ENCODE data around the gene IL3RA. TPM values are rescaled to one million over a fixed set of nuclear protein-coding genes. Genes with fewer than 3 reads are reported as not detected.

The IL3RA gene
- total and polyA plus RNA-seq, 4 donors = 0.33 to 1.7 (median 1.0) TPM

- TF ChIP-seq, protein P1, sequence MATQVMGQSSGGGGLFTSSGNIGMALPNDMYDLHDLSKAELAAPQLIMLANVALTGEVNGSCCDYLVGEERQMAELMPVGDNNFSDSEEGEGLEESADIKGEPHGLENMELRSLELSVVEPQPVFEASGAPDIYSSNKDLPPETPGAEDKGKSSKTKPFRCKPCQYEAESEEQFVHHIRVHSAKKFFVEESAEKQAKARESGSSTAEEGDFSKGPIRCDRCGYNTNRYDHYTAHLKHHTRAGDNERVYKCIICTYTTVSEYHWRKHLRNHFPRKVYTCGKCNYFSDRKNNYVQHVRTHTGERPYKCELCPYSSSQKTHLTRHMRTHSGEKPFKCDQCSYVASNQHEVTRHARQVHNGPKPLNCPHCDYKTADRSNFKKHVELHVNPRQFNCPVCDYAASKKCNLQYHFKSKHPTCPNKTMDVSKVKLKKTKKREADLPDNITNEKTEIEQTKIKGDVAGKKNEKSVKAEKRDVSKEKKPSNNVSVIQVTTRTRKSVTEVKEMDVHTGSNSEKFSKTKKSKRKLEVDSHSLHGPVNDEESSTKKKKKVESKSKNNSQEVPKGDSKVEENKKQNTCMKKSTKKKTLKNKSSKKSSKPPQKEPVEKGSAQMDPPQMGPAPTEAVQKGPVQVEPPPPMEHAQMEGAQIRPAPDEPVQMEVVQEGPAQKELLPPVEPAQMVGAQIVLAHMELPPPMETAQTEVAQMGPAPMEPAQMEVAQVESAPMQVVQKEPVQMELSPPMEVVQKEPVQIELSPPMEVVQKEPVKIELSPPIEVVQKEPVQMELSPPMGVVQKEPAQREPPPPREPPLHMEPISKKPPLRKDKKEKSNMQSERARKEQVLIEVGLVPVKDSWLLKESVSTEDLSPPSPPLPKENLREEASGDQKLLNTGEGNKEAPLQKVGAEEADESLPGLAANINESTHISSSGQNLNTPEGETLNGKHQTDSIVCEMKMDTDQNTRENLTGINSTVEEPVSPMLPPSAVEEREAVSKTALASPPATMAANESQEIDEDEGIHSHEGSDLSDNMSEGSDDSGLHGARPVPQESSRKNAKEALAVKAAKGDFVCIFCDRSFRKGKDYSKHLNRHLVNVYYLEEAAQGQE (IDR thresholded peaks at IDR 0.05) = no peak
- no peak for TF ChIP-seq HNF4A (conservative IDR thresholded peaks at IDR 0.05)
- TF ChIP-seq, protein P2, sequence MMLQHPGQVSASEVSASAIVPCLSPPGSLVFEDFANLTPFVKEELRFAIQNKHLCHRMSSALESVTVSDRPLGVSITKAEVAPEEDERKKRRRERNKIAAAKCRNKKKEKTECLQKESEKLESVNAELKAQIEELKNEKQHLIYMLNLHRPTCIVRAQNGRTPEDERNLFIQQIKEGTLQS (IDR thresholded peaks at IDR 0.05) = no peak
Observed at GRCh38 chrX:1388651-1389050, 52.1 kb downstream of the IL3RA start (continued).

DNA sequence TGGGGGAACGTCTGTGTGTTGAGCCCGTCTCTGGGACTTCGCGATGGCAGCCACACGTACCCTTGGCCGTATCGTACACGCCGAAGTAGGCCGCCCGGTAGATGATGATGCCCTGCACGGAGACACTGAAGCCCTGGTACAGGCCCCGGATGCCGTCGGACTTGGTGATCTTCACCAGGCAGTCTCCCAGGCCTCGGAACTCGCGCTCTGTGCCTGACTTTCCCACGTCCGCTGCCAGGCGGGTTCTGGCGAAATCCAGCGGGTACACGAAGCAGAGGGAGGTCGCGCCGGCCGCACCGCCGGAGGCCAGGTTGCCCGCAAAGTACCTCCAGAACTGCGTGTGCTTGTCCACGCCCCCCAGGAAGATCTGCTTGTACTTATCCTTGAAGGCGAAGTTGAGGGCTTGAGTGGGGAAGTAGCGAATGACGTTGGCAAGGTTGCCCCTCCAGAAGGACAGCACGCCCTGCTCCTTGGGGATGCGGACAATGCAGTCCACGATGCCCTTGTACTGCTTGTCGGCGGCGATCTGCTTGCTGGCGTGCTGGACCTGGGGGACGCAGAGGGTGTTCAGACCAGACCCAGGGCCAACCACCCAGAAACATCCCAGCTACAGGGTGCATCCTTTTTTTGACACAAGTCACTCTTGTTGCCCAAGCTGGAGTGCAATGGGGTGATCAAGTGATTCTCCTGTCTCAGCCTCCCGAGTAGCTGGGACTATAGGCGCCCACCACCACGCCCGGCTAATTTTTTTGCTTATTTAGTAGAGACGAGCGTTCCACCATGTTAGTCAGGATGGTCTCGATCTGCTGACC lies 52.8 kb downstream of the IL3RA start:
- H3K4me3 ChIP-seq (ENCODE audit: low read depth in 1 of 3, low read length in 3 of 3) = no peak overlapping the region
- DNase-seq (ENCODE audit: low spot score) = no peak
- no peak overlapping the region for H3K27ac ChIP-seq (ENCODE audit: low read depth in 1 of 2, low read length in 2 of 2)
- TF ChIP-seq EGR1 (IDR thresholded peaks at IDR 0.05; ENCODE audit: low read depth in 2 of 2) (no peak), HNF4G (IDR thresholded peaks at IDR 0.05) (no peak), JUND (IDR thresholded peaks at IDR 0.05) (no peak), HNF4A (conservative IDR thresholded peaks at IDR 0.05) (no peak), GABPA (IDR thresholded peaks at IDR 0.05 in 1 of 2, conservative IDR thresholded peaks at IDR 0.05 in 1 of 2) (no peak), ZBTB33 (IDR thresholded peaks at IDR 0.05) (no peak), RAD21 (IDR thresholded peaks at IDR 0.05) (no peak), FOXA2 (IDR thresholded peaks at IDR 0.05) (no peak), TAF1 (conservative IDR thresholded peaks at IDR 0.05) (no peak), RXRA (IDR thresholded peaks at IDR 0.05) (no peak), NR2F2 (IDR thresholded peaks at IDR 0.05) (no peak)
- TF ChIP-seq, protein P1 (IDR thresholded peaks at IDR 0.05) = no peak
- peaks cover 38 to 56% (median 49%) of the 10 kb centered on the region in 4 donors for H3K36me3 ChIP-seq (ENCODE audit: control insufficient read depth in 4 of 4, insufficient read depth in 3 of 4, low read depth in 1 of 4, low read length in 3 of 4)
- H3K9me3 ChIP-seq (ENCODE audit: control insufficient read depth in 4 of 4, low read length in 3 of 4) = no peaks in the 10 kb centered on the region
- peaks cover 4 to 36% (median 24%) of the 10 kb centered on the region in 4 donors for H3K4me1 ChIP-seq (ENCODE audit: control insufficient read depth in 4 of 4, insufficient read depth in 4 of 4, low read length in 3 of 4)
- H3K9ac ChIP-seq (ENCODE audit: low read depth in 1 of 2, low read length in 2 of 2) = no peak overlapping the region
- 94% methylated on average over 51 of the region's 51 CpGs for WGBS
- no peaks in the 10 kb centered on the region for H3K27me3 ChIP-seq (ENCODE audit: control insufficient read depth in 4 of 4, insufficient read depth in 4 of 4, low read length in 3 of 4)
